ENCODE results near the gene PRKAG2. TPM values are rescaled to one million over a fixed set of nuclear protein-coding genes. Genes with fewer than 3 reads are reported as not detected.

The PRKAG2 gene
- polyA plus RNA-seq, 1 of the 3 experiments (the other 2 are of a cell fraction) = 51.6 TPM

DNA sequence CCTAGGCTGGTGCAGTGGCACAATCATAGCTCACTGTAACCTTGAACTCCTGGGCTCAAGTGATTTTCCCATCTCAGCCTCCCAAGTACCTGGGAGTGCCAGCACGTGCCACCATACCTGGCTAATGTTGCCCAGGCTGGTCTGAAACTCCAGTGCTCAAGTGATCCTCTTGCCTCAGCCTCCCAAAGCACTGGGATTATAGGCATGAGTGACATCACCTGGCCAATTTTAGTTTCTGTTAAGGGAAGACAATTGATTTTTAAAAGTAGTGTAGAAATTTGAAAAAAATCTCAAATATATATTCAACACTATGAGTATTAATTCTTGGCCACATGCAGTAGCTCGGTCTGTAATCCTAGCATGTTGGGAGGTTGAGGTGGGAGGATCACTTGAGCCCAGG is 235.3 kb downstream of the PRKAG2 start:
- POLR2A ChIA-PET = no interaction called here
- H3K27me3 ChIP-seq (ENCODE audit: insufficient read depth) = no peaks in the 10 kb centered on the region
- no peaks in the 10 kb centered on the region for H4K20me1 ChIP-seq (ENCODE audit: insufficient read depth)
- no peaks in the 10 kb centered on the region for H3K79me2 ChIP-seq (ENCODE audit: insufficient read depth)
- DNase-seq = no peak
- H3K9me3 ChIP-seq = no peaks in the 10 kb centered on the region
- no peak overlapping the region for H3K4me2 ChIP-seq
- CTCF ChIA-PET = interaction anchor here (0.9 to 8.2 kb wide), 4 partner anchors 9 to 141 kb away, joined by 3 to 66 read pairs (median 4); no protein-coding TSS in a partner anchor
- H3K36me3 ChIP-seq (replicated peaks in 1 of 2; ENCODE audit: control insufficient read depth in 1 of 2, insufficient read depth in 2 of 2, low read length in 1 of 2) = peaks cover 0 to 3% of the 10 kb centered on the region in 2 experiments
- H3F3A ChIP-seq (replicated peaks; ENCODE audit: insufficient read depth) = peaks cover 10% of the 10 kb centered on the region
- no peaks in the 10 kb centered on the region for H3K9me2 ChIP-seq
- H3K9ac ChIP-seq = no peak overlapping the region
- no peaks in the 10 kb centered on the region; a peak in 1 of 4 replicates for H3K4me1 ChIP-seq (ENCODE audit: control insufficient read depth in 1 of 2, insufficient read depth in 2 of 2, low read depth in 1 of 2, low read length in 1 of 2)
- no peak overlapping the region for H3K27ac ChIP-seq (ENCODE audit: low read depth in 2 of 2, low read length in 1 of 2)
- H3K4me3 ChIP-seq (ENCODE audit: low read depth in 2 of 2, low read length in 1 of 2) = no peak overlapping the region
- 95% methylated on average over 2 of the region's 2 CpGs for WGBS (ENCODE audit: low lambda C conversion rate)
- TF ChIP-seq, protein P1, sequence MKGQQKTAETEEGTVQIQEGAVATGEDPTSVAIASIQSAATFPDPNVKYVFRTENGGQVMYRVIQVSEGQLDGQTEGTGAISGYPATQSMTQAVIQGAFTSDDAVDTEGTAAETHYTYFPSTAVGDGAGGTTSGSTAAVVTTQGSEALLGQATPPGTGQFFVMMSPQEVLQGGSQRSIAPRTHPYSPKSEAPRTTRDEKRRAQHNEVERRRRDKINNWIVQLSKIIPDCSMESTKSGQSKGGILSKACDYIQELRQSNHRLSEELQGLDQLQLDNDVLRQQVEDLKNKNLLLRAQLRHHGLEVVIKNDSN (IDR thresholded peaks at IDR 0.05; ENCODE audit: borderline replicate concordance, low read depth) = no peak
- TF ChIP-seq FOXM1 (IDR thresholded peaks at IDR 0.05; ENCODE audit: low read depth) = no peak
- TF ChIP-seq EP300 (IDR thresholded peaks at IDR 0.05; ENCODE audit: borderline replicate concordance in 1 of 2, low read depth in 1 of 2, low read length in 1 of 2) = no peak
- TF ChIP-seq PBX3 (IDR thresholded peaks at IDR 0.05) = no peak
- TF ChIP-seq, protein P2, sequence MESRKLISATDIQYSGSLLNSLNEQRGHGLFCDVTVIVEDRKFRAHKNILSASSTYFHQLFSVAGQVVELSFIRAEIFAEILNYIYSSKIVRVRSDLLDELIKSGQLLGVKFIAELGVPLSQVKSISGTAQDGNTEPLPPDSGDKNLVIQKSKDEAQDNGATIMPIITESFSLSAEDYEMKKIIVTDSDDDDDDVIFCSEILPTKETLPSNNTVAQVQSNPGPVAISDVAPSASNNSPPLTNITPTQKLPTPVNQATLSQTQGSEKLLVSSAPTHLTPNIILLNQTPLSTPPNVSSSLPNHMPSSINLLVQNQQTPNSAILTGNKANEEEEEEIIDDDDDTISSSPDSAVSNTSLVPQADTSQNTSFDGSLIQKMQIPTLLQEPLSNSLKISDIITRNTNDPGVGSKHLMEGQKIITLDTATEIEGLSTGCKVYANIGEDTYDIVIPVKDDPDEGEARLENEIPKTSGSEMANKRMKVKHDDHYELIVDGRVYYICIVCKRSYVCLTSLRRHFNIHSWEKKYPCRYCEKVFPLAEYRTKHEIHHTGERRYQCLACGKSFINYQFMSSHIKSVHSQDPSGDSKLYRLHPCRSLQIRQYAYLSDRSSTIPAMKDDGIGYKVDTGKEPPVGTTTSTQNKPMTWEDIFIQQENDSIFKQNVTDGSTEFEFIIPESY (IDR thresholded peaks at IDR 0.05; ENCODE audit: borderline replicate concordance, low read depth) = no peak
- no peak for TF ChIP-seq GABPA (IDR thresholded peaks at IDR 0.05; ENCODE audit: low read depth)
- TF ChIP-seq POLR2AphosphoS5 (IDR thresholded peaks at IDR 0.05; ENCODE audit: low read depth, low read length) = no peak
- TF ChIP-seq ELF1 (IDR thresholded peaks at IDR 0.05) = no peak
- no peak overlapping the region for H2AFZ ChIP-seq (ENCODE audit: low read depth)

GRCh38 chr7:151637781-151638261 is 239.1 kb downstream of the PRKAG2 start:
- no peaks in the 10 kb centered on the region for H3K9me2 ChIP-seq
- H3F3A ChIP-seq (replicated peaks; ENCODE audit: insufficient read depth) = peaks cover 27% of the 10 kb centered on the region
- H3K27me3 ChIP-seq (ENCODE audit: insufficient read depth) = no peaks in the 10 kb centered on the region
- no peaks in the 10 kb centered on the region for H3K79me2 ChIP-seq (ENCODE audit: insufficient read depth)
- H4K20me1 ChIP-seq (ENCODE audit: insufficient read depth) = no peaks in the 10 kb centered on the region
- ChIA-PET POLR2A (no interaction called here), CTCF (no interaction called here)
- H3K9me3 ChIP-seq = no peaks in the 10 kb centered on the region
- H3K36me3 ChIP-seq (replicated peaks in 1 of 2; ENCODE audit: control insufficient read depth in 1 of 2, insufficient read depth in 2 of 2, low read length in 1 of 2) = no peaks in the 10 kb centered on the region
- DNase-seq = no peak
- H3K4me2 ChIP-seq = 0 out of 2 replicates have a peak overlapping the region, but pooled peaks have one; percentile 10
- peak overlapping the region; percentile 27; the same call in 1 of the 2 replicates for H2AFZ ChIP-seq (ENCODE audit: low read depth)
- no peak overlapping the region for H3K9ac ChIP-seq
- H3K4me3 ChIP-seq (ENCODE audit: low read depth in 2 of 2, low read length in 1 of 2) = no peak overlapping the region
- no peak overlapping the region for H3K27ac ChIP-seq (ENCODE audit: low read depth in 2 of 2, low read length in 1 of 2)
- 58% methylated on average over 9 of the region's 9 CpGs for WGBS (ENCODE audit: low lambda C conversion rate)
- no peak for TF ChIP-seq RFX5 (IDR thresholded peaks at IDR 0.05; ENCODE audit: low read length)
- TF ChIP-seq GATA2 (CRISPR knock-in tag; IDR thresholded peaks at IDR 0.05) = no peak
- TF ChIP-seq RXRA (IDR thresholded peaks at IDR 0.05; ENCODE audit: borderline replicate concordance, low read depth) = no peak
- no peak for TF ChIP-seq RCOR1 (IDR thresholded peaks at IDR 0.05; ENCODE audit: low read length)
- no peak for TF ChIP-seq FOXJ3 (CRISPR knock-in tag; IDR thresholded peaks at IDR 0.05)
- TF ChIP-seq, protein P2 (IDR thresholded peaks at IDR 0.05; ENCODE audit: borderline replicate concordance, low read depth) = no peak
- TF ChIP-seq FOXM1 (IDR thresholded peaks at IDR 0.05; ENCODE audit: low read depth) = no peak
- no peak for TF ChIP-seq TAF1 (IDR thresholded peaks at IDR 0.05; ENCODE audit: borderline replicate concordance, low read depth, low read length)
- no peaks in the 10 kb centered on the region; a peak in 1 of 4 replicates for H3K4me1 ChIP-seq (ENCODE audit: control insufficient read depth in 1 of 2, insufficient read depth in 2 of 2, low read depth in 1 of 2, low read length in 1 of 2)
